Loucy (cell line): ENCODE results near the gene SERPINE3.

Experiments
- CTCF ChIP-seq: fragments of 200-600 bp; sonication (generic); conservative IDR thresholded peaks from 2 replicates; pipeline ENCODE4 v1.5.1; 2014; ENCODE audit warnings: mild to moderate bottlenecking, antibody characterized with exemption, low read length
- EZH2phosphoT487 ChIP-seq: fragments of 200-600 bp; IDR thresholded peaks from 2 replicates; pipeline ENCODE4 v1.6.1; 2018; ENCODE audit warnings: antibody characterized with exemption, mild to moderate bottlenecking, moderate library complexity, borderline replicate concordance

- no peak for TF ChIP-seq CTCF
- no peak for TF ChIP-seq EZH2phosphoT487
These were observed 25.9 kb upstream of the SERPINE3 start for GRCh38 chr13:51313619-51314018.
